ENCODE measurements around the gene BMX. TPM values are rescaled to one million over a fixed set of nuclear protein-coding genes. Genes with fewer than 3 reads are reported as not detected.

Gene BMX
- total and polyA plus RNA-seq, 10 of the 15 experiments (the other 5 are each of a cell fraction or from before 2014, with no cell fraction given), result not detected

DNA sequence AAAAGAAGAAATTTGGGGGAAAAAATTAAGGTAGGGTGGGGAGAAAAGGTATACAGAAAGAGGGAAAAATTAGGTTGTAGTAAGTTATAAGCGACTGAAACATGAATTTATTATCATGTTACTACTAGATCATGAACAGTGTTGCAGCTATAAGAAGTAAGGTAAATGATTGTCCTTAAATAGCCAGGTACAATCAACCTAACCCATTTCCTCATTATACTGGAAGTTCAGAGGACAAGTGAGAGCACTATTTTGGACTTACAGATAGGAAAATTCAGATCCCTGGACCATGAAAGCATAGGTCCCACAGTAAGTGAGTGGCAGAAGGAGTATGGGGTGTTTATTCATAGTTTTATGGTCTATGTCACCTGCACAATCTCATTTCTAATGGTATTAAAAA is 31.0 kb upstream of the BMX start:
- H3K4me3 ChIP-seq, result no peak overlapping the region
- ChIA-PET SMC1A (ENCODE audit: uncharacterized antibody, unreplicated experiment) (interaction anchor here (0.9 to 4.6 kb wide), 10 partner anchors 21 to 169 kb away, joined by 3 to 62 read pairs (median 6); partner anchors contain the start of gene VEGFD), RAD21 (ENCODE audit: unreplicated experiment) (interaction anchor here (0.6 to 6.6 kb wide), 6 partner anchors 23 to 179 kb away, joined by 3 to 71 read pairs (median 4); partner anchors contain the start of gene PIR), CTCF (interaction anchor here (0.7 to 7.2 kb wide), 13 partner anchors 7 to 196 kb away, joined by 3 to 200 read pairs (median 6); partner anchors contain the start of genes PIR and VEGFD), POLR2A (interaction anchor here (0.7 kb wide), 2 partner anchors 140 to 539 kb away, joined by 4 to 5 read pairs; no protein-coding TSS in a partner anchor)
- H3K79me2 ChIP-seq (ENCODE audit: control insufficient read depth, insufficient read depth, low read length), result no peaks in the 10 kb centered on the region
- ATAC-seq (no peak), DNase-seq (ENCODE audit: low read depth, low spot score) (no peak), FAIRE-seq (no peak)
- H3K9me3 ChIP-seq (replicated peaks; ENCODE audit: control insufficient read depth, insufficient read depth, low read length), result no peaks in the 10 kb centered on the region
- no peaks in the 10 kb centered on the region for H3K36me3 ChIP-seq (ENCODE audit: control insufficient read depth in 2 of 2, insufficient read depth in 2 of 2, low read length in 1 of 2)
- WGBS (ENCODE audit: insufficient coverage, insufficient replicate concordance, low lambda C conversion rate, missing lambda C conversion rate), result 43% methylated on average over 1 of the region's 1 CpG
- no peaks in the 10 kb centered on the region for H4K20me1 ChIP-seq (ENCODE audit: control insufficient read depth, insufficient read depth)
- H3K4me1 ChIP-seq (ENCODE audit: control insufficient read depth, insufficient read depth, low read length), result no peaks in the 10 kb centered on the region
- no peak overlapping the region for H3K27ac ChIP-seq (ENCODE audit: control insufficient read depth, insufficient read depth)
- no peaks in the 10 kb centered on the region; a peak in 1 of 4 replicates for H3K27me3 ChIP-seq (replicated peaks in 1 of 2; ENCODE audit: control insufficient read depth in 2 of 2, insufficient read depth in 2 of 2, low read length in 1 of 2)
- BruUV-seq (replicated peaks), result no TSS peak
- H3K4me2 ChIP-seq (ENCODE audit: control insufficient read depth, insufficient read depth), result no peak overlapping the region
- intact Hi-C loops (cut with micrococcal nuclease; ENCODE audit: unreplicated experiment), result loop anchor here (2.0 to 5.0 kb wide), 2 partner anchors 169 to 1432 kb away; no protein-coding TSS in a partner anchor
- no peak overlapping the region for H3K9ac ChIP-seq (ENCODE audit: control insufficient read depth, insufficient read depth, low read length)
- in situ Hi-C loops (cut with MboI), result loop anchor here (5.0 kb wide), 1 partner anchor 122 kb away; no protein-coding TSS in a partner anchor
- H2AFZ ChIP-seq (ENCODE audit: control insufficient read depth, low read depth, low read length), result no peak overlapping the region
- TF ChIP-seq, protein P1, sequence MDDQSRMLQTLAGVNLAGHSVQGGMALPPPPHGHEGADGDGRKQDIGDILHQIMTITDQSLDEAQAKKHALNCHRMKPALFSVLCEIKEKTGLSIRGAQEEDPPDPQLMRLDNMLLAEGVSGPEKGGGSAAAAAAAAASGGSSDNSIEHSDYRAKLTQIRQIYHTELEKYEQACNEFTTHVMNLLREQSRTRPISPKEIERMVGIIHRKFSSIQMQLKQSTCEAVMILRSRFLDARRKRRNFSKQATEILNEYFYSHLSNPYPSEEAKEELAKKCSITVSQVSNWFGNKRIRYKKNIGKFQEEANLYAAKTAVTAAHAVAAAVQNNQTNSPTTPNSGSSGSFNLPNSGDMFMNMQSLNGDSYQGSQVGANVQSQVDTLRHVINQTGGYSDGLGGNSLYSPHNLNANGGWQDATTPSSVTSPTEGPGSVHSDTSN (IDR thresholded peaks at IDR 0.05; ENCODE audit: insufficient replicate concordance, low read depth, low read length), result no peak
- TF ChIP-seq CREB1 (IDR thresholded peaks at IDR 0.05; ENCODE audit: low read depth) (no peak), MEF2A (IDR thresholded peaks at IDR 0.05; ENCODE audit: insufficient read depth, low read depth, low read length) (no peak), HDGF (IDR thresholded peaks at IDR 0.05) (no peak), STAT1 (conservative IDR thresholded peaks at IDR 0.05) (no peak), NRF1 (conservative IDR thresholded peaks at IDR 0.05; ENCODE audit: low read depth, low read length) (no peak), RELA (IDR thresholded peaks at IDR 0.05; ENCODE audit: borderline replicate concordance, partially characterized antibody) (no peak), POLR2AphosphoS2 (IDR thresholded peaks at IDR 0.05; ENCODE audit: low read depth, low read length) (no peak), TBL1XR1 (IDR thresholded peaks at IDR 0.05; ENCODE audit: low read depth, low read length) (no peak)
- TF ChIP-seq, protein P2, sequence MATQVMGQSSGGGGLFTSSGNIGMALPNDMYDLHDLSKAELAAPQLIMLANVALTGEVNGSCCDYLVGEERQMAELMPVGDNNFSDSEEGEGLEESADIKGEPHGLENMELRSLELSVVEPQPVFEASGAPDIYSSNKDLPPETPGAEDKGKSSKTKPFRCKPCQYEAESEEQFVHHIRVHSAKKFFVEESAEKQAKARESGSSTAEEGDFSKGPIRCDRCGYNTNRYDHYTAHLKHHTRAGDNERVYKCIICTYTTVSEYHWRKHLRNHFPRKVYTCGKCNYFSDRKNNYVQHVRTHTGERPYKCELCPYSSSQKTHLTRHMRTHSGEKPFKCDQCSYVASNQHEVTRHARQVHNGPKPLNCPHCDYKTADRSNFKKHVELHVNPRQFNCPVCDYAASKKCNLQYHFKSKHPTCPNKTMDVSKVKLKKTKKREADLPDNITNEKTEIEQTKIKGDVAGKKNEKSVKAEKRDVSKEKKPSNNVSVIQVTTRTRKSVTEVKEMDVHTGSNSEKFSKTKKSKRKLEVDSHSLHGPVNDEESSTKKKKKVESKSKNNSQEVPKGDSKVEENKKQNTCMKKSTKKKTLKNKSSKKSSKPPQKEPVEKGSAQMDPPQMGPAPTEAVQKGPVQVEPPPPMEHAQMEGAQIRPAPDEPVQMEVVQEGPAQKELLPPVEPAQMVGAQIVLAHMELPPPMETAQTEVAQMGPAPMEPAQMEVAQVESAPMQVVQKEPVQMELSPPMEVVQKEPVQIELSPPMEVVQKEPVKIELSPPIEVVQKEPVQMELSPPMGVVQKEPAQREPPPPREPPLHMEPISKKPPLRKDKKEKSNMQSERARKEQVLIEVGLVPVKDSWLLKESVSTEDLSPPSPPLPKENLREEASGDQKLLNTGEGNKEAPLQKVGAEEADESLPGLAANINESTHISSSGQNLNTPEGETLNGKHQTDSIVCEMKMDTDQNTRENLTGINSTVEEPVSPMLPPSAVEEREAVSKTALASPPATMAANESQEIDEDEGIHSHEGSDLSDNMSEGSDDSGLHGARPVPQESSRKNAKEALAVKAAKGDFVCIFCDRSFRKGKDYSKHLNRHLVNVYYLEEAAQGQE (IDR thresholded peaks at IDR 0.05; ENCODE audit: low read depth, low read length), result no peak
- TF ChIP-seq, protein P3, sequence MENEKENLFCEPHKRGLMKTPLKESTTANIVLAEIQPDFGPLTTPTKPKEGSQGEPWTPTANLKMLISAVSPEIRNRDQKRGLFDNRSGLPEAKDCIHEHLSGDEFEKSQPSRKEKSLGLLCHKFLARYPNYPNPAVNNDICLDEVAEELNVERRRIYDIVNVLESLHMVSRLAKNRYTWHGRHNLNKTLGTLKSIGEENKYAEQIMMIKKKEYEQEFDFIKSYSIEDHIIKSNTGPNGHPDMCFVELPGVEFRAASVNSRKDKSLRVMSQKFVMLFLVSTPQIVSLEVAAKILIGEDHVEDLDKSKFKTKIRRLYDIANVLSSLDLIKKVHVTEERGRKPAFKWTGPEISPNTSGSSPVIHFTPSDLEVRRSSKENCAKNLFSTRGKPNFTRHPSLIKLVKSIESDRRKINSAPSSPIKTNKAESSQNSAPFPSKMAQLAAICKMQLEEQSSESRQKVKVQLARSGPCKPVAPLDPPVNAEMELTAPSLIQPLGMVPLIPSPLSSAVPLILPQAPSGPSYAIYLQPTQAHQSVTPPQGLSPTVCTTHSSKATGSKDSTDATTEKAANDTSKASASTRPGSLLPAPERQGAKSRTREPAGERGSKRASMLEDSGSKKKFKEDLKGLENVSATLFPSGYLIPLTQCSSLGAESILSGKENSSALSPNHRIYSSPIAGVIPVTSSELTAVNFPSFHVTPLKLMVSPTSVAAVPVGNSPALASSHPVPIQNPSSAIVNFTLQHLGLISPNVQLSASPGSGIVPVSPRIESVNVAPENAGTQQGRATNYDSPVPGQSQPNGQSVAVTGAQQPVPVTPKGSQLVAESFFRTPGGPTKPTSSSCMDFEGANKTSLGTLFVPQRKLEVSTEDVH (IDR thresholded peaks at IDR 0.05; ENCODE audit: low read depth, partially characterized antibody), result no peak
- TF ChIP-seq, protein P4, sequence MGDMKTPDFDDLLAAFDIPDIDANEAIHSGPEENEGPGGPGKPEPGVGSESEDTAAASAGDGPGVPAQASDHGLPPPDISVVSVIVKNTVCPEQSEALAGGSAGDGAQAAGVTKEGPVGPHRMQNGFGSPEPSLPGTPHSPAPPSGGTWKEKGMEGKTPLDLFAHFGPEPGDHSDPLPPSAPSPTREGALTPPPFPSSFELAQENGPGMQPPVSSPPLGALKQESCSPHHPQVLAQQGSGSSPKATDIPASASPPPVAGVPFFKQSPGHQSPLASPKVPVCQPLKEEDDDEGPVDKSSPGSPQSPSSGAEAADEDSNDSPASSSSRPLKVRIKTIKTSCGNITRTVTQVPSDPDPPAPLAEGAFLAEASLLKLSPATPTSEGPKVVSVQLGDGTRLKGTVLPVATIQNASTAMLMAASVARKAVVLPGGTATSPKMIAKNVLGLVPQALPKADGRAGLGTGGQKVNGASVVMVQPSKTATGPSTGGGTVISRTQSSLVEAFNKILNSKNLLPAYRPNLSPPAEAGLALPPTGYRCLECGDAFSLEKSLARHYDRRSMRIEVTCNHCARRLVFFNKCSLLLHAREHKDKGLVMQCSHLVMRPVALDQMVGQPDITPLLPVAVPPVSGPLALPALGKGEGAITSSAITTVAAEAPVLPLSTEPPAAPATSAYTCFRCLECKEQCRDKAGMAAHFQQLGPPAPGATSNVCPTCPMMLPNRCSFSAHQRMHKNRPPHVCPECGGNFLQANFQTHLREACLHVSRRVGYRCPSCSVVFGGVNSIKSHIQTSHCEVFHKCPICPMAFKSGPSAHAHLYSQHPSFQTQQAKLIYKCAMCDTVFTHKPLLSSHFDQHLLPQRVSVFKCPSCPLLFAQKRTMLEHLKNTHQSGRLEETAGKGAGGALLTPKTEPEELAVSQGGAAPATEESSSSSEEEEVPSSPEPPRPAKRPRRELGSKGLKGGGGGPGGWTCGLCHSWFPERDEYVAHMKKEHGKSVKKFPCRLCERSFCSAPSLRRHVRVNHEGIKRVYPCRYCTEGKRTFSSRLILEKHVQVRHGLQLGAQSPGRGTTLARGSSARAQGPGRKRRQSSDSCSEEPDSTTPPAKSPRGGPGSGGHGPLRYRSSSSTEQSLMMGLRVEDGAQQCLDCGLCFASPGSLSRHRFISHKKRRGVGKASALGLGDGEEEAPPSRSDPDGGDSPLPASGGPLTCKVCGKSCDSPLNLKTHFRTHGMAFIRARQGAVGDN (IDR thresholded peaks at IDR 0.05), result no peak
